Body of pancreas (tissue), 4 donors: Measurements from ENCODE around the gene DUS2.

Source experiments
- CTCF ChIP-seq, 7 experiments: fragments of 450-650 bp in 4 of 7; fragments of 200-600 bp in 3 of 7; sonication (generic) in 3 of 7; IDR thresholded peaks; one replicate each; pipeline ENCODE4 v1.5.1; 2016 to 2019; ENCODE audit warnings: antibody characterized with exemption in 7 of 7
- POLR2A ChIP-seq, 3 donors: fragments of 450-650 bp; IDR thresholded peaks; one replicate each; pipeline ENCODE4 v1.6.1; 2016; ENCODE audit warnings: antibody characterized with exemption in 3 of 3, mild to moderate bottlenecking in 2 of 3

GRCh38 chr16:68069511-68070248, 46.6 kb downstream of the DUS2 start:
- TF ChIP-seq CTCF (IDR thresholded peaks at IDR 0.05) = no peak
- TF ChIP-seq POLR2A (IDR thresholded peaks at IDR 0.05) = no peak
